ENCODE measurements around the gene UXT.
"Not testable (repeated sequence)": the region's sequence is repeated elsewhere in the genome, so short reads cannot be mapped to it uniquely, and the experiment has no call there.

The UXT gene

GRCh38 chrX:47612418-47612817 lies 46.6 kb downstream of the UXT start:
- DNase-seq: no peak

DNA sequence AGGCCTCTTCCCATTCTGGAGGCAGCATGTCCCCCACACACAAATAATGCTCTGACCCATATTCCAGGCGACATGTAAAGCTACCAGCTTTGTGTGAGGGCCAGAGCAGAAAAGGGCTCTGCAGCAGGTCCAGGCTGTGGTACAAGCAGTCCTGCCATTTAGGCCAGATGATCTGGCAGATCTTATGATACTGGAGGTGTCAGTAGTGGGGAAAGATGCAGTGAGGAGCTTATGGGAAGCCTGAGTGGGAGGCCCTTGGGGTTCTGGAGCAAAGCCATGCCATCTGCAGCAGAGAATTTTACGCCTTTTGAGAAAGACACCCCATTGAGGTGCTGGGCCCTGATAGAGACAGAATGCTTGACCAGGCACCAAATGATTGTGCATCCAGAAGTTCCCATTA lies 47.1 kb downstream of the UXT start:
- DNase-seq: no peak

GRCh38 chrX:47611489-47611888 lies 47.5 kb downstream of the UXT start:
- no peak for DNase-seq

GRCh38 chrX:47610511-47610910 lies 48.5 kb downstream of the UXT start:
- no peak for DNase-seq

GRCh38 chrX:47608130-47608810 lies 50.7 kb downstream of the UXT start:
- DNase-seq: no peak

DNA sequence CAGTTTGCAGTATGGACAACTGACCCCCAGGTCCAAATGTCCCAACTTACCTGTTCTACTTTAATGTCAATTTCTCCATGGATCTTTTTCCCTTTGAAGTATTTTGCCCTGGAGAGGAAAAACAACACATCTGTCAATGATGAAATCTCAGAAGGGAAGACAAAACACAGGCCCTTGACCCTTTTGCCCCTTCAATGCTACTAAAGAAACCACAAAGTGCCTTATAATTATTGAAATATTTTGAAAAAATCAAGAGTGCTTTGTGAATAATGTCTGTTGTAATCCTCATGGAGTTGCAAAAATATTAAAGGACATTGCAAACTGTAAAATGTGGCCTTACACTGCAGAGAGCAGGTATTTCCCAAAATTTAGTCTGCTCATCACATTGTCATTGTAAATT lies 51.9 kb downstream of the UXT start:
- DNase-seq: no peak

GRCh38 chrX:47605024-47605423 lies 54.0 kb downstream of the UXT start:
- DNase-seq: no peak

- DNase-seq: not testable (repeated sequence)
Observed at GRCh38 chrX:47603125-47603524, 55.9 kb downstream of the UXT start.

Data from CD4-positive, alpha-beta T cell treated with Interleukin-12 subunit alpha and Interleukin-12 subunit beta, for 1 hour (primary cell).